Stomach (tissue), 4 donors: ENCODE data around the gene MYOG.

Experiments
- POLR2AphosphoS5 ChIP-seq, 3 donors: sonication (generic); formaldehyde crosslinking; IDR thresholded peaks; one replicate each; pipeline ENCODE4 v1.6.1; 2016; ENCODE audit warnings: antibody characterized with exemption in 3 of 3
- TF ChIP-seq, protein P1 (sequence below), 7 experiments: fragments of 450-650 bp in 4 of 7; fragments of 200-600 bp in 3 of 7; sonication (generic) in 3 of 7; IDR thresholded peaks; one replicate each; pipeline ENCODE4 v1.5.1; 2016 to 2019; ENCODE audit warnings: antibody characterized with exemption in 7 of 7, control low read depth in 2 of 7, mild to moderate bottlenecking in 1 of 7

DNA sequence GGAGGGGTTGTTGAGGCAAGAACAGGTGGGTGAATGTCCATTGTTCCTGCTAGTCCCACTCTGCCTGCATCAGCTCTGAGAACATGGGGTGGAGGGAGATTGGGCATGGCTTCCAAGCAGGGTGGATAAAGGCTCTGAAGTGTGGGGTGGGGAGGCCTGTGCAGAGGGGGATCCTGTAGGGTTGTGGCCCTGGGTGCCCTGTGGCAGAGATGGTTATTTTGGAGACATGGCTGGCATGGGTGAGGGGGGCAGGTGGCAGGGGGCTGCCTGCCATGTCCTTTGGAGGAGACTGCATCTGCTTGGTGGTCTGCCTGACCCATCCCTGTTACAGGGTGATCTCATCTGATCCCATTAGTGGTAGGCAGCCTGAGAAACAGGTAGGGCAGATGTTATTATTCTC lies 11.2 kb downstream of the MYOG start:
- TF ChIP-seq POLR2AphosphoS5 (IDR thresholded peaks at IDR 0.05) = no peak
- TF ChIP-seq, protein P1, sequence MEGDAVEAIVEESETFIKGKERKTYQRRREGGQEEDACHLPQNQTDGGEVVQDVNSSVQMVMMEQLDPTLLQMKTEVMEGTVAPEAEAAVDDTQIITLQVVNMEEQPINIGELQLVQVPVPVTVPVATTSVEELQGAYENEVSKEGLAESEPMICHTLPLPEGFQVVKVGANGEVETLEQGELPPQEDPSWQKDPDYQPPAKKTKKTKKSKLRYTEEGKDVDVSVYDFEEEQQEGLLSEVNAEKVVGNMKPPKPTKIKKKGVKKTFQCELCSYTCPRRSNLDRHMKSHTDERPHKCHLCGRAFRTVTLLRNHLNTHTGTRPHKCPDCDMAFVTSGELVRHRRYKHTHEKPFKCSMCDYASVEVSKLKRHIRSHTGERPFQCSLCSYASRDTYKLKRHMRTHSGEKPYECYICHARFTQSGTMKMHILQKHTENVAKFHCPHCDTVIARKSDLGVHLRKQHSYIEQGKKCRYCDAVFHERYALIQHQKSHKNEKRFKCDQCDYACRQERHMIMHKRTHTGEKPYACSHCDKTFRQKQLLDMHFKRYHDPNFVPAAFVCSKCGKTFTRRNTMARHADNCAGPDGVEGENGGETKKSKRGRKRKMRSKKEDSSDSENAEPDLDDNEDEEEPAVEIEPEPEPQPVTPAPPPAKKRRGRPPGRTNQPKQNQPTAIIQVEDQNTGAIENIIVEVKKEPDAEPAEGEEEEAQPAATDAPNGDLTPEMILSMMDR (IDR thresholded peaks at IDR 0.05) = no peak
